GM23248 (cell line): ENCODE data around the gene MAFF. TPM values are rescaled to one million over a fixed set of nuclear protein-coding genes. Genes with fewer than 3 reads are reported as not detected.

Source experiments
- DNase-seq: peaks from one replicate; pipeline ENCODE4 v3.0.0-alpha.2; 2015
- H2AFZ ChIP-seq: fragments of 200-600 bp; sonication (generic); 2 replicates; pipeline ENCODE4 v1.6.1; 2016; ENCODE audit warnings: antibody characterized with exemption
- H3F3A ChIP-seq: fragments of 200-600 bp; sonication (generic); 2 replicates; pipeline ENCODE4 v1.6.1; 2016; ENCODE audit warnings: mild to moderate bottlenecking, antibody characterized with exemption, mixed run types; ENCODE audit not compliant: insufficient read depth
- H3K27ac ChIP-seq: fragments of 200-600 bp; sonication (generic); 2 replicates; pipeline ENCODE4 v1.5.1; 2016; ENCODE audit warnings: mild to moderate bottlenecking
- H3K27me3 ChIP-seq: fragments of 200-600 bp; sonication (generic); replicated peaks from 2 replicates; pipeline ENCODE4 v1.6.1; 2016; ENCODE audit warnings: mild to moderate bottlenecking; ENCODE audit not compliant: insufficient read depth
- H3K36me3 ChIP-seq: fragments of 200-600 bp; sonication (generic); 2 replicates; pipeline ENCODE4 v1.6.1; 2016; ENCODE audit warnings: low read depth, mild to moderate bottlenecking
- H3K4me1 ChIP-seq: fragments of 200-600 bp; sonication (generic); 2 replicates; pipeline ENCODE4 v1.6.1; 2016; ENCODE audit warnings: mild to moderate bottlenecking; ENCODE audit not compliant: insufficient read depth
- H3K4me2 ChIP-seq: fragments of 200-600 bp; sonication (generic); one replicate; pipeline ENCODE4 v1.6.1; 2016; ENCODE audit warnings: mild to moderate bottlenecking; ENCODE audit not compliant: unreplicated experiment
- H3K4me3 ChIP-seq: fragments of 200-600 bp; sonication (generic); 2 replicates; pipeline ENCODE4 v1.5.1; 2016; ENCODE audit warnings: mild to moderate bottlenecking
- H3K79me2 ChIP-seq: fragments of 200-600 bp; sonication (generic); 2 replicates; pipeline ENCODE4 v1.6.1; 2016; ENCODE audit warnings: mild to moderate bottlenecking; ENCODE audit not compliant: insufficient read depth
- H3K9ac ChIP-seq: fragments of 200-600 bp; sonication (generic); 2 replicates; pipeline ENCODE4 v1.6.1; 2016; ENCODE audit warnings: mild to moderate bottlenecking
- H3K9me2 ChIP-seq: fragments of 200-600 bp; sonication (generic); 2 replicates; pipeline ENCODE4 v1.6.1; 2016; ENCODE audit warnings: mixed run types, mild to moderate bottlenecking, moderate library complexity; ENCODE audit not compliant: insufficient read depth
- H3K9me3 ChIP-seq: fragments of 200-600 bp; sonication (generic); one replicate; pipeline ENCODE4 v1.6.1; 2017; ENCODE audit warnings: low read depth
- H4K20me1 ChIP-seq: fragments of 200-600 bp; sonication (generic); 2 replicates; pipeline ENCODE4 v1.6.0; 2016; ENCODE audit not compliant: insufficient read depth
- EZH2 ChIP-seq: fragments of 200-600 bp; sonication (generic); IDR thresholded peaks from 2 replicates; pipeline ENCODE4 v1.6.1; 2018; ENCODE audit warnings: antibody characterized with exemption, mild to moderate bottlenecking; ENCODE audit not compliant: insufficient read depth, poor library complexity, severe bottlenecking
- EZH2phosphoT487 ChIP-seq: fragments of 200-600 bp; sonication (generic); IDR thresholded peaks from 2 replicates; pipeline ENCODE4 v1.6.1; 2018; ENCODE audit warnings: antibody characterized with exemption, moderate library complexity, mild to moderate bottlenecking, low read depth; ENCODE audit not compliant: insufficient read depth
- WGBS, 2 experiments: methylation state at CpG; one replicate each; pipeline ENCODE4 v1.1.6; 2015 to 2017; ENCODE audit warnings: low lambda C conversion rate in 2 of 2, low coverage in 1 of 2; ENCODE audit errors: missing lambda C conversion rate in 2 of 2; 5-methylcytosine and 5-hydroxymethylcytosine counted together
- in situ Hi-C: fragments of 300-500 bp; cut with MboI; formaldehyde crosslinking; loops from 2 replicates; pipeline ENCODE4 v1.15.0; 2020
- polyA plus RNA-seq: library from polyadenylated mRNA; unstranded; fragments of >200 nt; fragmentation: Nextera tagmentation; extraction: Ambion mirVana; gene quantifications from 2 replicates; pipeline ENCODE4 v1.2.1, GENCODE V29; 2016
- total RNA-seq: library from RNA; depleted of rRNA; stranded (reverse); fragments of >200 nt; shearing (Covaris generic); gene quantifications from 2 replicates; pipeline ENCODE4 v1.2.3, GENCODE V29; 2014

Gene MAFF
- total and polyA plus RNA-seq, 2 experiments from 2014 or later = 34.6 to 68.1 TPM

- DNase-seq = peak; percentile 81
- peaks cover 26% of the 10 kb centered on the region for H3K4me1 ChIP-seq
- no peaks in the 10 kb centered on the region for H3K9me3 ChIP-seq
- no peaks in the 10 kb centered on the region for H3K9me2 ChIP-seq
- H3K36me3 ChIP-seq = no peaks in the 10 kb centered on the region
- 91 to 97% methylated on average over 3 of the region's 3 CpGs for WGBS, 2 experiments
- H3K27ac ChIP-seq = peak overlapping the region; percentile 94
- peaks cover 65% of the 10 kb centered on the region for H3K79me2 ChIP-seq
- TF ChIP-seq EZH2 (no peak), EZH2phosphoT487 (no peak)
- peaks cover 27% of the 10 kb centered on the region; the same call in 1 of the 2 replicates for H3F3A ChIP-seq
- in situ Hi-C loops = no loop called here
- peak overlapping the region; percentile 98 for H3K9ac ChIP-seq
- no peak overlapping the region for H2AFZ ChIP-seq
- H3K27me3 ChIP-seq = no peaks in the 10 kb centered on the region
- H3K4me2 ChIP-seq = peak overlapping the region; percentile 94
- H3K4me3 ChIP-seq = peak overlapping the region; percentile 83
- H4K20me1 ChIP-seq = peaks cover 4% of the 10 kb centered on the region; the same call in 1 of the 2 replicates
Observed at GRCh38 chr22:38203855-38204514, 2.2 kb downstream of the MAFF start.

GRCh38 chr22:38204784-38205183 lies 3.0 kb downstream of the MAFF start:
- no peak overlapping the region for H2AFZ ChIP-seq
- in situ Hi-C loops = no loop called here
- peak overlapping the region; percentile 94 for H3K4me2 ChIP-seq
- no peaks in the 10 kb centered on the region for H3K27me3 ChIP-seq
- H3K79me2 ChIP-seq = peaks cover 73% of the 10 kb centered on the region
- peak overlapping the region; percentile 83 for H3K4me3 ChIP-seq
- H3F3A ChIP-seq = peaks cover 27% of the 10 kb centered on the region; the same call in 1 of the 2 replicates
- WGBS, 2 experiments = 27 to 28% methylated on average over 7 of the region's 7 CpGs
- peaks cover 26% of the 10 kb centered on the region for H3K4me1 ChIP-seq
- DNase-seq = peak; percentile 31
- H4K20me1 ChIP-seq = peaks cover 4% of the 10 kb centered on the region; the same call in 1 of the 2 replicates
- H3K27ac ChIP-seq = peak overlapping the region; percentile 94
- H3K9me3 ChIP-seq = no peaks in the 10 kb centered on the region
- H3K9me2 ChIP-seq = no peaks in the 10 kb centered on the region
- no peaks in the 10 kb centered on the region for H3K36me3 ChIP-seq
- peak overlapping the region; percentile 98 for H3K9ac ChIP-seq
- no peak for TF ChIP-seq EZH2
- no peak for TF ChIP-seq EZH2phosphoT487

GRCh38 chr22:38205261-38206128 lies 3.7 kb downstream of the MAFF start:
- Histone ChIP-seq H3K4me1 (peaks cover 26% of the 10 kb centered on the region), H3K36me3 (no peaks in the 10 kb centered on the region), H3K9ac (peak overlapping the region; percentile 98), H3K27ac (peak overlapping the region; percentile 94), H3K79me2 (peaks cover 80% of the 10 kb centered on the region), H3K9me2 (no peaks in the 10 kb centered on the region), H3K27me3 (no peaks in the 10 kb centered on the region), H3K4me2 (peak overlapping the region; percentile 94), H3F3A (peaks cover 27% of the 10 kb centered on the region; the same call in 1 of the 2 replicates), H2AFZ (no peak overlapping the region), H3K4me3 (peak overlapping the region; percentile 83), H4K20me1 (peaks cover 4% of the 10 kb centered on the region; the same call in 1 of the 2 replicates), H3K9me3 (no peaks in the 10 kb centered on the region)
- TF ChIP-seq EZH2 (no peak), EZH2phosphoT487 (no peak)
- in situ Hi-C loops = no loop called here
- 43 to 44% methylated on average over 15 of the region's 15 CpGs for WGBS, 2 experiments
- DNase-seq = peak; percentile 93

GRCh38 chr22:38207898-38208432 lies 6.2 kb downstream of the MAFF start:
- Histone ChIP-seq H3K4me2 (no peak overlapping the region), H2AFZ (no peak overlapping the region), H3K9me3 (no peaks in the 10 kb centered on the region), H3K9ac (no peak overlapping the region), H3K27ac (no peak overlapping the region), H3K79me2 (peaks cover 100% of the 10 kb centered on the region), H4K20me1 (peaks cover 7% of the 10 kb centered on the region; the same call in 1 of the 2 replicates), H3K27me3 (no peaks in the 10 kb centered on the region), H3K36me3 (no peaks in the 10 kb centered on the region), H3K4me3 (no peak overlapping the region), H3K9me2 (no peaks in the 10 kb centered on the region), H3K4me1 (peaks cover 26% of the 10 kb centered on the region), H3F3A (peaks cover 27% of the 10 kb centered on the region; the same call in 1 of the 2 replicates)
- WGBS, 2 experiments = 92% methylated on average over 7 of the region's 7 CpGs
- in situ Hi-C loops = no loop called here
- TF ChIP-seq EZH2 (no peak), EZH2phosphoT487 (no peak)
- no peak for DNase-seq
